ENCODE data around the gene CDC42BPA. TPM values are rescaled to one million over a fixed set of nuclear protein-coding genes. Genes with fewer than 3 reads are reported as not detected.

Gene CDC42BPA
- total RNA-seq, 1 donor, result 113 TPM

DNA sequence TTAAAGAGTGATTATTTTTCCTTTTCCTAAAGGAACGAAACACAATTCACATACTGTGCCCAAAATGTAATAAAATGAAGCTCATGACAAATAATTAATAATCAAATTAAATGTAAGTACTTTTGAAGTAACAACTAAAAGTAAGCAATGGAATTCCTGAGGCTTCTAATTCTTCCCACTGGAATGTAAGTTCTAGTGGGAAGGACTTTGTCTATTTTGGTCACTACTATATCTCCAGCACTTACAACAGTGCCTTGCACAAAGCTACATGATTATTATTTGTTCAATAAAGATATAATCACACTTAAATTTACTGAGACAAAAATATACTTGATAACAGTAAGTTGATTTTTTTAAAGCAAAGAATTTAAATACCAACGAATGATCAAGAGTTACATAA is 249.4 kb downstream of the CDC42BPA start:
- TF ChIP-seq, protein P1, sequence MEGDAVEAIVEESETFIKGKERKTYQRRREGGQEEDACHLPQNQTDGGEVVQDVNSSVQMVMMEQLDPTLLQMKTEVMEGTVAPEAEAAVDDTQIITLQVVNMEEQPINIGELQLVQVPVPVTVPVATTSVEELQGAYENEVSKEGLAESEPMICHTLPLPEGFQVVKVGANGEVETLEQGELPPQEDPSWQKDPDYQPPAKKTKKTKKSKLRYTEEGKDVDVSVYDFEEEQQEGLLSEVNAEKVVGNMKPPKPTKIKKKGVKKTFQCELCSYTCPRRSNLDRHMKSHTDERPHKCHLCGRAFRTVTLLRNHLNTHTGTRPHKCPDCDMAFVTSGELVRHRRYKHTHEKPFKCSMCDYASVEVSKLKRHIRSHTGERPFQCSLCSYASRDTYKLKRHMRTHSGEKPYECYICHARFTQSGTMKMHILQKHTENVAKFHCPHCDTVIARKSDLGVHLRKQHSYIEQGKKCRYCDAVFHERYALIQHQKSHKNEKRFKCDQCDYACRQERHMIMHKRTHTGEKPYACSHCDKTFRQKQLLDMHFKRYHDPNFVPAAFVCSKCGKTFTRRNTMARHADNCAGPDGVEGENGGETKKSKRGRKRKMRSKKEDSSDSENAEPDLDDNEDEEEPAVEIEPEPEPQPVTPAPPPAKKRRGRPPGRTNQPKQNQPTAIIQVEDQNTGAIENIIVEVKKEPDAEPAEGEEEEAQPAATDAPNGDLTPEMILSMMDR (IDR thresholded peaks at IDR 0.05; ENCODE audit: insufficient read depth, low read depth, low read length), result no peak
- DNase-seq (ENCODE audit: low read depth), result no peak
- no peak overlapping the region for H3K4me3 ChIP-seq (ENCODE audit: low read depth, low read length)

DNA sequence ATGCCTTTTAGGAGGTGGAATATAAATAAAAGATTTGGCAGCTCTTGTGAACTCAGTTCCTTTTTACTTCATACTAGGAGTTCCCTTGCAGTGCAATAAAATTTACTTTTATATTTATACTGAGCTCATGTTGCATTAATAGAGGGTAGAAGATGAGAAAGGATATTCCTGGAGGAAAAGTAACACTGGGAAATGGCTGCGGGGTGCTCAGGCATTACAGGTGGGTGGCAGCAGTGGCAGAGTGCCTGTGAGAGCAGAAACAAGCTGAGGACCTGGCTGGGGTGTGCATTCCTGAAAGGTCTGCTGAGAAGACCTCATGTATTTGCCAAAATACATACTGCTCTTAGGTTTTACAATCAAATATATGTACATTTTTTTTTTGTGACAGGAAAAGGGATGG is 251.3 kb downstream of the CDC42BPA start:
- H3K4me3 ChIP-seq (ENCODE audit: low read depth, low read length), result no peak overlapping the region
- TF ChIP-seq, protein P1 (IDR thresholded peaks at IDR 0.05; ENCODE audit: insufficient read depth, low read depth, low read length), result no peak
- no peak for DNase-seq (ENCODE audit: low read depth)

DNA sequence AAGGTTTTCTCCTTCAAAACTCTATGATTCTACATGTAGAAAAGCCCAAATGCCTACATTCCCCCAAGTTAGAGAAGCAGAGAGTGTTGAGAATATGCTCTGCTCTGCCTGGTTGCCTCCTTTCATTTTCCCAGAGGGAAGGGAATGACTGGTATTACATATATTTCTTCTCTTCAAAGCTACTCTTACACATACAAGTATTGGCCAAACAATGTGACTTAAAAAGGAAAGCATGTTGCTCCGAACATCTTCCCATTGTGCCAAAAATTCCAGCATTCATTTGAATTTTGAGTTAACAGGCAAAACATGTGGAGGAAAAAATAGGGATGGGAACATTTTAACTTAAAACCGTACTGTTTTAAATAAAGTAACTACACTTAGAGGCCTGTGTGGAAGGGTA is 253.0 kb downstream of the CDC42BPA start:
- TF ChIP-seq, protein P1 (IDR thresholded peaks at IDR 0.05; ENCODE audit: insufficient read depth, low read depth, low read length), result no peak
- H3K4me3 ChIP-seq (ENCODE audit: low read depth, low read length), result no peak overlapping the region
- no peak for DNase-seq (ENCODE audit: low read depth)

DNA sequence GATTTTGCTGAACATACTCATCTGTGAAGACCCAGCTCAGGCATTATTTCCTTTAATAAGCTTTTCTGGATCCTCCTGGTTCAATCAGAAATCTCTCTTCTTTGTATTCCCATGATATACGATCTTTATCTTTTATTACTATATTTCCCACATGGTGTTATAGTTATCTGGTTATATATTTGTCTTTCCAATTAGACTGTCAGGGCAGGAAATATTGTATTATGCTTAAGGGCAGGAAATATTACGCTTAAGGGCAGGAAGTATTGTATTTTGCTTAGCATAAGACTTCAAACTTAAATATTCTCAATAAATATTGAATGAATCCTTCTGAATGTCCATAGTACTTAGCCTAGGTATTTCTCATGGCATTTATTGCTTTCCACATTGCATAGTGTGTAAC is 256.0 kb downstream of the CDC42BPA start:
- TF ChIP-seq, protein P1 (IDR thresholded peaks at IDR 0.05; ENCODE audit: insufficient read depth, low read depth, low read length), result no peak
- H3K4me3 ChIP-seq (ENCODE audit: low read depth, low read length), result no peak overlapping the region
- DNase-seq (ENCODE audit: low read depth), result no peak

DNA sequence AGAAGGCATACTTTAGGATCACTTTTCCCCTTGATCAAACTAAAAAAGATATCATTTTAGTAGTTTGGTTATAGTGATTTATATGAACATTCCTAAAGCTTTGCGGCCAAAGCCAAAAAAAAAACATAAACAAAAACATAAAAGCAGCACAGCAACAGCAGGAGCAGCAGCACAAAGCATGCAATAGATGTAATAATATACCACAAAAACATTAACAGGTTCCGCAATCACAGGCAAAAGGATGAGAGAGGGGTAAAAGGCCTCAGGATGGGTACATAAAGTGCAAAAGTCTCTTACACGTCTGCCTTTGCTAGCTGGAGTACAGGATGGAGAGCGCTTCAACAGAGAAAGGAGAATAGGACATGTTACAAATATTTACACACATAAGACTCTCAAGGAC is 259.2 kb downstream of the CDC42BPA start:
- TF ChIP-seq, protein P1 (IDR thresholded peaks at IDR 0.05; ENCODE audit: insufficient read depth, low read depth, low read length), result no peak
- H3K4me3 ChIP-seq (ENCODE audit: low read depth, low read length), result no peak overlapping the region
- peak; percentile 81 for DNase-seq (ENCODE audit: low read depth)

DNA sequence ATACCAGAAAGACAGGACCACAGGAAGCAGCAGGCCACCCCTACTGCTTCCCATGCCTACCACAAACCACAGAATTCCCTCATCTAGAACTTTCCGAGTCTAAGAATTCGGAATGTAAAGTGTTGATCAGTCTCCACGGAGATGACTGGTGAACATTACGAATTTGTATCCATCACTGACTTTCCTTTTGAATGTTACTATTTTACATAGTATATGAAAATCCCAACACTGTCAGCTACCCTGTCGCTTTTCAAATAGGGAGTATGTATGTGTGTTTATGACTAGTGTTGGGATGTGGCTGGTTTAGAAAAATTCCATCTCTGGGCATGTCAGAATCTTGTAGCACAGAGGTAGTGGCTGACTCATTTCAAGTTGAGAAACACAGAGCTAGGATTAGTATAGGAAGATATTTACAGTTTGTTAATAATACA is 260.0 kb downstream of the CDC42BPA start:
- DNase-seq (ENCODE audit: low read depth), result peak; percentile 85
- H3K4me3 ChIP-seq (ENCODE audit: low read depth, low read length), result no peak overlapping the region
- TF ChIP-seq, protein P1 (IDR thresholded peaks at IDR 0.05; ENCODE audit: insufficient read depth, low read depth, low read length), result no peak

DNA sequence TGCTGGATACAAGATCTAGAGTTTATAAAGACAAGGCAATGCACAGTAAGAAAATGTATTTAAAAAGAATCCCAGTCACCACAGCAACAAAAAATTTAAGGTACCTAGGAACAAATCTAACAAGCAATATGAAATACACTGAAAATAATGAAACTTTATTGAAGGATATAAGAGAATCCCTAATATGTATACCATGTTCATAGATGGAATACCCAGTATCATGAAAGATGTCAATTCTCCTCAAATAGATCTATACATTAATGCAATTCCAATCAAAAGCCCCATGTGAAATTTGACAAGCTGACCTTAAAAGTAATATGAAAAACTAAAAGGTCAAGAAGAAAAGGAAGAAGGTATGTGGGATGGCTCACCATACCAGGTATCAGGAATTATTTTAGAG is 269.0 kb downstream of the CDC42BPA start:
- TF ChIP-seq, protein P1 (IDR thresholded peaks at IDR 0.05; ENCODE audit: insufficient read depth, low read depth, low read length), result no peak
- DNase-seq (ENCODE audit: low read depth), result no peak
- H3K4me3 ChIP-seq (ENCODE audit: low read depth, low read length), result no peak overlapping the region
